Hematopoietic multipotent progenitor cell treated with erythropoietin and hydrocortisone succinate and interleukin-3 and kit ligand, for 4 days (in vitro differentiated cells): ENCODE results near the gene ZNF185.
A peak's percentile ranks its signal among the peaks of the same experiment; 100 is the strongest.

Source experiments
- DNase-seq: peaks from one replicate; pipeline ENCODE4 v3.0.0-alpha.2; 2015

ZNF185 gene

GRCh38 chrX:152918707-152919106, 20.8 kb downstream of the ZNF185 start:
- DNase-seq, result peak; percentile 62

DNA sequence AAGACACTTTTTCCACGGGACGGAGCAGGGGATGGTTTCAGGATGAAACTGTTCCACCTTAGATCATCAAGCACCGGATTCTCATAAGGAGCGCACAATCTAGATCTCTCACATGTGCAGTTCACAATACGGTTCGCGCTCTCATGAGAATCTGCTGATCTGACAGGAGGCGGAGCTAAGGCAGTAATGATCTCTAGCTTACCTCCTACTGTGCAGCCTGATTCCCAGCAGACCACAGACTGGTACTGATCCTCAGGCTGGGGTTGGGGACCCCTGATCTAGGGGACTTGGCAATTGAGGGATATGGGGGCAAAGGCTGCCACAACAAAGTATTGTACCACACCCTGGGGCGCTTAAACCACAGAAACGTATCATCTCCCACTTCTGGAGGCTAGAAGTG, 25.7 kb downstream of the ZNF185 start:
- DNase-seq, result no peak

DNA sequence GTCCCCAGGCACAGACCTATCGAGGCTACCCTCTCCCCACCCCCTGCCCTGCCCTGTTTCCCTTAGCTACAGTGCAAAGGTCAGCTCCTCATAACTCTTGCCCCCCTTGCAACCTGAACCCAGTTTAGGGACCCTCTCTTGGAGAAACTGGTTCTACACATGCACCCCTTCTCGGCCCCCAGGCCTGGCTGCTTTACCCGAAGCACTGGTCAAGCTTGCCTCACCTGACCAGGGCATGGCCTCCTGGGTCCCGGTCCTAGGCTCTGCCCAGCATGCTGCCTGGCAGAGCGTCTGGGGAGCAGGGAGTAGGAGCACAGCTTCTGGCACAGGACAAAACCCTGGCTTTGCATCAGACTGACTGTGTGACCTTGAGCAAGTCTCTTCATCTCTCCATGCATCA, 28.0 kb downstream of the ZNF185 start:
- no peak for DNase-seq

GRCh38 chrX:152926279-152926678, 28.4 kb downstream of the ZNF185 start:
- DNase-seq, result peak; percentile 83

DNA sequence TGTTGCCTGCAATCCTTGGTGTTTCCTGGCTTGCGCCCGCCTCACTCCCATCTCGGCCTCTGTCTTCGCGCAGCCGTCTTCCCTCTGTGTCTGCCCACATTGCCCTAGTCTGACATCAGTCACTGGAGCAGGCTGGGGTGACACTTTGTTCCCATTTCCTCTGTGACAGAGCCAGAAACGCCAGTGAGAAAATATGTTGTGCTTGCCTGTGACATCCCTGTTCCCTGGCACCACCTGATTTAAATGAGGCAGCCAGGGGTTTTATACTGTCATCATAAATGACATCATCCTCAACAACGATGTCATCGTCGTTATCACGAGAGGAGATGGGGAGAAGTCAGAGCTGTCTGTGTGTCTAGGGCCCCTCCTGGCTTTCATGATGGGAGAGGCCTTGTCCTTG, 29.1 kb downstream of the ZNF185 start:
- DNase-seq, result no peak

DNA sequence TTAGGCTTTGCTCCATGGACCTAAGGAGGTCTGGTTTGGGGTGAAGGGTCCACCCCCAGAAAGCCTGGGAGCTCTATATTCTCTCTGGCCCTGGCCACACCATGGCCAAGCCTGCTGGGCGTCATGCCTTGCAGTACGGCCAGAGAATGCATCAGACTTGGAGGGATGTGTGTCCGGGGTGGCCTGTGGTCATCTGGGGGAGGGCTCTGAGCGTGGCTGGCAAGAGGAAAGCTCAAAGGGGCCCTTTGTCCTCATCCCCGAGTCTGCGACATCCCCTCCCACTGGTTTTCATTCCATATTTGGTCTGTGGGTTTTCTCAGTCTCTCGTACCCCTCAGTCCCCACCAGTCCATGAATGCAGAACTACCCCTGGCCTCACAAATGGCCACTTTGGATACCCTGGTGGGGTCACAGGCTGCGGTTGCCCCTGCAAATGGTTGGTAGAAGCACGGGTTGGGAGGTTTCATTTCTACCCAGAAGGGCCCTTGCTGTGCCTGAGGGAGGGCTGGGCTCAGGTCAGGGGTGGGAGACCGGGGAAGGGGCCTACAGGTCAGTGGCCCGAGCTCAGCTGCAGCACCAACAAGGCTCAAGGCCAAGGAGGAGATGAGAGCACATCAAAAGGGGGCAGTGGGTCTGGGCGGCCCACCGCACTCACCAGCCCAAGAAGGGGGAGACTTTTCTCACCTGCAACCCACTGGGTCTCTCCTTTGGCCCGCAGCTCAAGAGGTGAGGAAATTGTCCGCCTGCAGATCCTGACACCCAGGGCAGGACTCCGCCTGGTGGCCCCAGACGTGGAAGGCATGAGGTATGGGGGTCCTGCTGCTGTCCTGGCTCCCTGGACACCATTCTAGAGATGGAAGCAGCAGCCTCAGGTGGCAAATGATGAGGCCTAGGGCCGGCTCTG, 30.2 kb downstream of the ZNF185 start:
- DNase-seq, result no peak

GRCh38 chrX:152928761-152929400, 31.0 kb downstream of the ZNF185 start:
- no peak for DNase-seq

- no peak for DNase-seq
These were observed 32.0 kb downstream of the ZNF185 start for GRCh38 chrX:152929898-152930297.

- no peak for DNase-seq
These were observed 32.6 kb downstream of the ZNF185 start for GRCh38 chrX:152930516-152930915.

DNA sequence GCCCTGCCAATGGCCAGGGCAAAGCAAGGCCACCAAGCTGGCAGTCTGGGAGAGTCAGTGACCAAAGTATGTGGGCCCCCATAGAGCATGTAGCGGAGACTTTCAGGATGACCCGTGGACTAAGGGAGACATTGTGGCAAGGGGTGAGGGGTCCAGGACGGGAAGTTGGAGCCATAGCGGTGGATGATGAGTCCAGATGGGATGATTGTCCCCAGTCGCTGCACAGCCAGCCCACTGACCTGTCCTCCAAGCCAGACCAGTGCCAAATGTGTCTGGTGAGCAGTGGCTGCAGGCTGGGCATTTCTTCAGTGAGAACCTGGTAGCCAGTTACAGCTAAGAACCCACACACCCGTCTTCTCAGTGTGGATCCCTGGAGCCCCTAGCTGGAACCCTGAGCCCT, 34.3 kb downstream of the ZNF185 start:
- DNase-seq, result no peak

DNA sequence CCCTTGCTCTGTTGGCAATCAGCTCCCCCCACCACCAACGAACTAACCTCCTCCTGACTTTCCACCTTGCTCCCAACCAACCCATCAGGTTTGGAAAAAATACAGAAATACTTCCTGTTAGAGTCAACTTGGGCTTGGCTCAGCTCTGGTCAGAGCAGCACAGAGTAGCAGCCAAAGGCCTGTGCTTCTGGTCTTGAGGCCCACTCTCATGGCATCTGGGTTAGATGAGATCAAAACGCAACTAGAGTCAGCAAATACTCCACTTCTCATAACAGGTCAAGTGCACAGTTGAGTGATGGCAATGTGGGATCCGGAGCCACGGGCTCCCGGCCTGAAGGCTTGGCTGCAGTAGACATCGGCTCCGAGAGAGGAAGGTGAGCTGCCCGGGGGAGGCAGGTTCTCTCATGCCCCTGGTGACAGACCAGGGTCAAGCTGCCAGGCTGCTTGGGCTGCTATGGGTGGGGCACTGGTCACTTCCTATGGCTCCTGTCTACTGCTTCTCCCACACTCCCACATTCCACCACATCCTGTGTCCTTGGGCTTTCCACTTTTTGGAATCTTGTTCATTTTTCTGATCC, 34.8 kb downstream of the ZNF185 start:
- DNase-seq, result no peak

DNA sequence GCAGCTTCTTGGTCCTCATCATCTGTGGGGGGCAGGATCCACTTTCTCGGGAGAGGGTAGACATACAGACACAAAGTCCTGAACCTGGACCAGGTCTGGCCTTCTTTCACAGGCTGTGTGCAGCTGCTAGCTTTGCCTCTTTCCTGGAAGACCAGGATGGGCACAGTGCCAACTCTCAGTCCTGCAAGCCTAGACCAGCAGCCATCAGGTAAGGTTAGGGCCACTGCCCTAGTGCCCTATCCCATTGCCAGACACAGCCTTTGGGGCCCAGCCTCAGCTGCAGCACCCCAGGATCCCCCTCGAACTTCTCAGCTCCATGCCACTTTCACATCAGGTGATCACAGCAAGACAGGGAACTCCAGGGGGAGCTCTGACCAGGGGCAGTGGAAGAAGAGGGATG, 38.4 kb downstream of the ZNF185 start:
- DNase-seq, result no peak

DNA sequence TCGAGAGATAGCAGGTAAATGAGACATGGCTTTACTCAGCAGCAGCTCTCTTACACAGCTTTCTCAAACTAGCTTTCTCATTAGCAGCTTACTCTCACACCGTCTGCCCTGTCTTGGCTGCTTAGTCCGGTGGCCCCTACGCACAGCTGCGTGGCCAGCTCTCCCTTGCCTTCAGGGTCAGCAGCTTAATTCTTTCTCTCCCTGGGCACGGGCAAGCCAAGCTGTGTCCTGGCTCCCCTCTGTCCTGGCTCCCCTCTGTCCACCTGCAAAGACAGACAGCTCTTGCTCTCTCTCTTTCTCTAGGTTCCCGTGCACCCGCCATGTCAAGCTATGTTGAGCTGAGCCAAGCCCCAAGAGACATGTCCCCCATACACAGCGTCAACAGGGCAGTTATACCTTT, 39.4 kb downstream of the ZNF185 start:
- no peak for DNase-seq

DNA sequence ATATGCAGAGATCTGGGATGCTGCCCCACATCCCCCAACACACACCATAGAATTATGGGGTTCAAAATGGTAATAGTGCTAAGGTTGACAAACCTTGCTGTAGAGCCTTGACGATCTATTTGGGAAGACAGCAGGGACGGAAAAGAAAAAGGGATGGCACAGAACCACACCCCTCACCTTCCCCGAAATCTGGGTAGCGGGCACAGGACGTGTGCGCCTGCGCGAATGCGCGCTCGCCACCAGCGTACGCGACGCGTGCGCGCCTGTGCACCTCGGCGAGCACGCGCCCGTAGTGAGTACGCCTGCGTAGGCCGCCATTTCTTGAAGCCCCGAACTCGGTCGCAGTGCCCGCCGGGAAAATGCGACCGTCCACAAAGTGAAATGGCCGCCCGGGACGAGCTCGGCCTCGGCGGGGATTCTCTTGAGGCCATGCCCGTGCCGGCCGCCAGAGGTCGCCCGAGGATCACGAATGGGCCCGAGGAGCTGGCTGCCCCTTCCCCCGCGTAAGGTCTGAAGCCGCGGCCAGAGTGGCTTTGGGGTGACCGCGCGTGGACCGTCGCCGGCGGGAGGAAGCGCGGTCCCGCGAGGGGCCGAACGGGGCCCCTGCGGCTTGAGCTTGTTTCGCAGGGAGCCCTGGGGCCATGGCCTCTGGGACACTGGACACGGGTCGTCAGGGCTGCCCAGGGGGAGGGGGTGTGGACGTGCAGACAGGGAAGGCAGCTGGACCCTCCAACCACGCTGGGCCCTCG, 43.6 kb downstream of the ZNF185 start:
- DNase-seq, result peak; percentile 95

DNA sequence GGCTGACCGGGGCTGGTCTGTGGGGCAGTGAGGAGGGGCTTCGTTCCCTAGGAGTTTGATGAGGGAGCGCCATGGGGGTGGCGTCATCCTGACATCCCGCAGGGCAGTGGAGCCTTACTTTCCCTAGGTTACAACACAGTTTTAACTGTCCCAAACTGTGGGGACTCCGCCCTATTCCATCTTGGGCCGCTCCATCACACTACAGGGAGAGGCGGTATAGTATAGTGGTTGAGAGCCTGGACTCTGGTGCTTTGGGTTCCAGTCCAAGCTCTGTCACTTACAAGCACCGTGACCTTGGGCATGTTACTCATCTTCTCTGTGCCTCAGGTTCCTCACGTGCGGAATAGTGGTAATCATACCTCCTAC, 44.2 kb downstream of the ZNF185 start:
- peak; percentile 14 for DNase-seq

DNA sequence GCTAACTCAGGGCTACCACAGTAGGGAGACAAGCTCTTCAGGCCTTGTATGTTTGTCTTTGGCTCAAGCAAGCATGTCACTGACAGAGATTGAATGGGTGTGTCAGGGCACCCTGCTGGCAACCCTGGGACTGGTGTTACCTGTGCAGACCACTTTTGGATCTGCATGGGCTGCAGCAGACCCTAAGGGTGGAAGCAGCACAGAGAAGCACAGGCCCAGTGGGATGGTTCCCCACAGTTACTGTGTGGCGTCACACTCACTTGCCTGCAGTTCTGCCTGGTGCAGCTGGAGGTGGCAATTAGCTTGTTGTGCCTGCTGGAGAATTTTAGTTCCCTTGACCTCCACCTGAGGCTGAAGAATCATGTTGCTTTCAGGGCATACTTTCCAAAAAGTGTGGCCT, 46.0 kb downstream of the ZNF185 start:
- DNase-seq, result no peak

- no peak for DNase-seq
These were observed 47.4 kb downstream of the ZNF185 start for GRCh38 chrX:152945021-152945979.

DNA sequence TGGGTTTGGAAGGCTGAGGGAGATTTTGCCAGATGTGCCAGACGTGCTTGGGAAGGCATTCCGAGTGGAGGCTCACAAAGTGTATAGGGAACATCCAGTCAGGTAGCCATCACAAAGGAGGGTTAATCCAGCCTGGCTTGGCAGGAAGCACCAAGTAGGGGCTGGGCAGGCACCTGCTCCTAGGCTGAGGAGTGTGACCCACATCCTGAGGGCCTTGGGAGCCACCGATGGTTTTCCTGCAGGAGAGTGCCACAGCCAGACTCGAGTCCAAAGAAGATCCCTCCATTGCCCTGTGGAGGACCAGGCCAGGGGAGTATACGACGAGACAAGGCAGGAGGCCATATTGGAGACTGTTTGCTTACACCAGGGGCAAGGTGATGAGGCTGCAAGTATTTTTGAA, 48.8 kb downstream of the ZNF185 start:
- no peak for DNase-seq
